HG03469 (cell line): ENCODE results near the gene NR1D1.

Experiments
- ATAC-seq: cut with Tn5 transposase; IDR thresholded peaks from one replicate; pipeline ENCODE4 v1.9.1; 2021; ENCODE audit warnings: mild to moderate bottlenecking, moderate library complexity, moderate number of reproducible peaks; ENCODE audit not compliant: unreplicated experiment

The NR1D1 gene

DNA sequence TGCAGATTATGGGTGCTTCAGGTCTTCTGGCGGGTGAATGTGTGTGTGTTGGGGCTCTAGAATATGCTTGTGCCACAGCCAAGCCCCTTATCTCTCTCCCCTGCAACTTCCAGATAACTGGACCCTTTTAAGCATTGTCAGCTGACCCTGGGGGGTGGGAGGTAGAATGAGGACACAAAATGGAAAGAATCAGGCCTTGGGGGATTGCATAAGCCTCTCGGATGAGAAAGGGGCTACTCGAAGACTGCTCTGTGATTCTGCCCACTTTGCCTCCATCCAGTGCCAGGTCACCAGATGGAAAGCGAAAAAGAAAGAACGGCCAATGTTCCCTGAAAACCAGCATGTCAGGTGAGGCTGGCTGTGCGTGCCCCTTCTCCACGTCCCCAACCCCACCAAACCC is 23.8 kb downstream of the NR1D1 start:
- no peak for ATAC-seq

DNA sequence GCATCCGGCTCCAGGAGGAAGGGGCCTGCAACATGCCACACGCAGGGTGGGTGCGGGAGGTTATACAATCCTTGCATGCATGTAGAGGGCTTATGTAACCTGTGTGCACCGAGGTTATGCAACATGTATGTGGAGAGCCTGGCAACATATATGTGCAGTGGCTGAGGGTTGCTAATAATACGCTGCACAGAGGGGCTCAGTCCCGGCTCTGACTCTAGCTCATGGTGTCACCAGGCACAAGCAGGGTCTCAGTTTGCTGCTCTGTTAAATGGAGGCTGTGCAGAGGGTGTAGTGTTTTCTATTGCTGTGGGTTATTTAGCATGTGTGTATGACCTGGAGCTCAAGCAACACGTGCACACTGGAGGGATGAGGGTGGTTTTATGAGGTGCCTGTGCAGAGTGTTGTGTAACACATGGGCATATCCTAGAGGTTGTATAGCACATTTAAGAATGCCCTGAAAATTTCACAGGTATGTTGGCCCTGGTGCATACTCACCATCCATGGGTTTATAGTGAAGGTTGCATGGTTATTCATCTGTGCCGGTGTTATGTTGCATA is 24.4 kb downstream of the NR1D1 start:
- ATAC-seq, result no peak

DNA sequence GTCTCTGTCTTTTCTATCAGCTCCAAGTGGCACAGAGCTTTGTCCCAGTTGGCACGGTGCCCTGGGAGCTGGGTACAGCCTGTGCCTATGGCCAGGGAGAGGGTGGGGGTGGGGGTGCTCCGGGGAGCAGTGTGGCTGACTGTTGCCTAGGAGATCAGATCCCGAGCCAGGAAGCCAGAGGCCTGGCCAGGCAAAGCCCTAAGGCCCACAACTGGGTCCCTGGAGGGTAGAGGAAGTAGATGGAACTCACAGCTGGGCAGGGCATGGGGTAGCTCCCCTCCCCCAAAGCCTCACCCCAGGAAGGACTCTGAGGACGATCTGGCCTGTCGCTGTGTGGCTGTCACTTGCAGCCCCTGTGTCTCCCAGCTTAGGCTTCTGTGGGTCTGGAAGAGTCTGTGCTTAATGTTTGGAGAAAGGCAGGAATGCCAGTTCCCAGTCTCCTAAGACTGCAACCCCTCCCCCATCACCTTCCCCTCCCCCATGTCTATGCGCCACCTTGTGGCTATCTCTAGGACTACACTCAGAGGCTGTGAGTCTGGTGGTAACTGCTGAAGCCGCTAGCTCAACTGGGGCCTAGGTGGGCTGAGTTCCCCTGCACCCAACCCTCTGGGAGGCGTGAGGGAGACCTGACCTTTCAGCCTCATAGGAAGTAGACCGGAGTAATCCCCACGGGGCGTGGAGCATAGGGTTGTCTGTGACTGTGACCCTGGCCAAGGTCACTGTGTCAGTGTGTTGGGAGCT is 25.0 kb downstream of the NR1D1 start:
- ATAC-seq, result no peak

DNA sequence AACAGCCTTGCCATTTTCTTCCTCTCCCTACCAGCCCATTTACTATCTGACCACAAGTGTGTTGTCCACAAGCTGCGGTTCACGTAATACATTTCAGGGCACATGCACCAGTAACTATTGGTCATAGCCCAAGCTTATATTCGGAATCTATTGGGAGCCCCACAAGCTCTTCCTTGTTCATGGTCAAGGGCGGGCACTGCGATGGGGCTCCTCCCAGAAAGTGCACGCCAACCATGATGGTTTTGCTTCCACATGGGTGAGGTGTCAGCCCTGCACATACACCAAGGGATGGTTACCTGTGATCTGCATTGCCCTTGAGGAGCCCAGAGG is 25.6 kb downstream of the NR1D1 start:
- no peak for ATAC-seq

DNA sequence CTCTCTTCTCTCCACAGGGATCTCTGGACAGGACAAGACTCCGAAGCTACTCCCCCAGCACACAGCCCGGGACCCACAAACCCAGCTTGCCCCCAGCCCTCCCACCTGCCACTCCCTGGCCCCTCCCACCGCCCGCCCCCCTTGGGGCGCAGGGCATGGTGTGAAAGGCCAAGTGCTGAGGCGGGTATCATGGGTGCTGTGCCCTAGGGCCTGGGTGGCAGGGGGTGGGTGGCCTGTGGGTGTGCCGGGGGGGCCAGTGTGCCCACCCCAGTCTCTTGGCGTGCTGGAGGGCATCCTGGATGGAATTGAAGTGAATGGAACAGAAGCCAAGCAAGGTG is 26.2 kb downstream of the NR1D1 start:
- no peak for ATAC-seq

DNA sequence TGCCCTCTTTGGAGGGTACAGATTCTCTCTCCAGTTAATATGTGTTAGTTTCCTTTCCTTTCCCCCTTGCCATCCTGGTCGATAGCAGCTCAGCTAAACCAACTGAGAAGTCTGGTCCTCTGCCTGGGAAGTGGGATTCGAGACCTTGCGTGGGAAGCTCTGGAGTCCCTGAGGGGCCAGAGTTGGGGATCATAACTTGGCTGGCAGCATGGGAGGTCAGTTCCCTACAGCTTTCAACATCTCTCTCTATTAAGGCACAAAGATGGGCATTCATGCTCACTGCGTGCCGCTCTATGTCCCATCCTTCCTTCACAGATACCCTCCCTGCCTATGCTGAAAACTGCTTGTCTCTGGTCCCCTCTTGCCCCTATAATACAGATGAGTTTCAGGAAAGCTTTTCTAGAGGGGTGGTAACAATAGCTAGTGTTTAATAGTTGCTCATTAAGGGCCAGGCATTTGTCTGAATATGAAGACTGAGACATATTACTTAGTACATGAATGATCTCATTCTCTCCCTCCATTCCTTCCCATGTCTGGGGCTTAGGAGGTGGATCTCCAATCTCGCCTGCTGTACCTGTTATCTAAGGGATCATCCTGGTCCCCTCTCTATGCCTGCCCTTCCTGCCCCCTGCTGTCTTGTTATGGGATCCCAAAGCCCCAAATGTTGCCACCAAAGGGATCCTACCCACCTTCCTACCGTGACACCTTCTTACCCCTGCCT is 26.8 kb downstream of the NR1D1 start:
- ATAC-seq, result no peak

DNA sequence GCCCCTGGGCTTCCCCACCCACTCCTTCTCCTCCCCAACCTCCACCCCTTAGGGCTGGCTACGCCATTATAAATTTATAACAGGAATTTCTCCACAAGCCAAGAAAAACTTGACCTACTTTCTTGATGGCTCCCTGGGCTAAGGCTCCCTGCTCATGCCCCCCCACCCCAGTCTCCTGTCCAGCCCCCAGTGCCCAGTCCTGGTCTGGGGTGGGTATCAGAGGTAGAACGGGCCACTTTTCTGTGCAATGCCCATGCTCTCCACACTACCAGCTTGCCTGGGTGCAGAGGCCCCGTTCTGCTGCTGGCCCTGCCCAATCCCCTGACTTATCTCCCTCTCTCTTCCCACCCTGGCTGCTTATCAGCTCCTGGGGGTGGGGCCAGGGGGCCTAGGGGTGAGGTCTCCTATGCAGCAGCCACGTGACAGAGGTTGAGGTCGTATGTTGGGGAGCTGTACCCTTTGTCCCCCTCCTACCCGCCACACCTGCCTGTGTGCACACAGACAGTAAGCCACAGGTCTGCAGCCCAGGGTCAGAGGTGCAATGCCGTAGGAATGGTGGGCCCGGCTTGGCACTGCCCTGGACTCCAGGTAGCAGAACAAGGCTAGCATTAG is 27.5 kb downstream of the NR1D1 start:
- ATAC-seq, result no peak

DNA sequence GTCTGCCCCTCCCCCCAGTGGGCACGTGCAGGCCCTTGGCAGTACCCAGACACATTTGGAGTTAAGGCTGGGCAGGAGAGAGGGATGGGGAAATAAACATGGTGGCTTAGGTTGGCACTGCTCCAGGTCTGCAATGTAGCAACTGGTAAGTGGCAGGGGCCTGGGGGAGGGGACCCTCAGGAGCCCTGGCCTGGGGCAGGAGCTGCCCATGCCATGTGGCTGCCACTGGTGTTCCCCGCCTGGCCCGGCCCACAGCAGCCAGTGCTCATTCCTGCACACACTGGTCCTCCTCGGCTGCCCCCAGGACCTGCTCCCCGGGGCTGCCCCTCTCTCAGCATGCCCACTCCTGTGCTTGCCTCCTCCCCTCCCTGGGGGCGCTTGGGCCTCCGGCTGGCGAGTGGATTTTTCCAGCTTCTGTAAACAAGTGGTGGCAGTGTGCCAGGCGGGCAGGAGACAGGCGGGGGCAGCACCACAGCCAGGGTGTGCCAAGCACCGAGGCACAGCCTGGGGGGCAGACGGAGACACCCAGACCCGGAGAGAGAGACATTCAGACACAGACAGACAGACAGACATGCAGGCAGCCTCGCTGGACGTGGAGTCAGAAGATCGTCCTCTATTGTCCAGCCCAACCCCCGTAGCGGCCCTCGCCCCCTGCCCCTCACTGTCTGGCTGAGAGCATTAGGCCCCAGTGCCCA is 28.2 kb downstream of the NR1D1 start:
- ATAC-seq, result no peak

DNA sequence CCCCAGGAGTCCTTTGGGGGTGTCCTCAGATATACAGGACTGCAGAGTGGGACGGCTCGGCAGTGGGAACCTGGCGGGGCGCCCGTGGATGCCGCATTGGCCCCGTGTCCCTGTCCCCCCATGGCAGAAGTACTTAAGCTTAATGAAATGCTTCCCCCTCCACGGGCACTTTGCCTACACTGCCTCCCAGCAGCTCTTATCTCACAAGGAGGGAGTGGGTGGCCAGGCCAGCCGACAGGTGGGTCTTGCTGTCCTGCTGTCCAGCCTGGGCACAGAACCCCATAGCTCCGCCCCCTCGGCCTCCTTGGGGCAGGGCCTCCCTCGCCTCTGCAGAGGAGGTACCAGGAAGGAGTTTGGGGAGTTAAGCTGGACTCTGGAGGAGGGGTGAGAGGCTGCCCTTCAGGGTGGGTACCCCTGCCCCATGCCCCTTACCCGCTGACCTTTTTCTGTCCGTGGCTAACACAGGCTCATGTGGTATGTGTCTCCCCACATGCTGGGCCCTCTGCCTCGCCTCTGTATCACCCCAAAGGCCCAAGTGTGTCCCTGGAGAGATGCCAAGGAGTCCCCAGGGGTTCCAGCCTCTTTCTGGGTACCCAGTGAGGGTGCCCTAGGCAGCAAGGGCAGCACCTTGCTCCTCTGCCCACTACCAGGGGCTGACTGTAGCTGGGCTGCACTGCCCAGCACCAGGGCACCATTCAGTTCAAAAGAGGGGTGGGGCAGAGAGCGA is 28.9 kb downstream of the NR1D1 start:
- ATAC-seq, result no peak

DNA sequence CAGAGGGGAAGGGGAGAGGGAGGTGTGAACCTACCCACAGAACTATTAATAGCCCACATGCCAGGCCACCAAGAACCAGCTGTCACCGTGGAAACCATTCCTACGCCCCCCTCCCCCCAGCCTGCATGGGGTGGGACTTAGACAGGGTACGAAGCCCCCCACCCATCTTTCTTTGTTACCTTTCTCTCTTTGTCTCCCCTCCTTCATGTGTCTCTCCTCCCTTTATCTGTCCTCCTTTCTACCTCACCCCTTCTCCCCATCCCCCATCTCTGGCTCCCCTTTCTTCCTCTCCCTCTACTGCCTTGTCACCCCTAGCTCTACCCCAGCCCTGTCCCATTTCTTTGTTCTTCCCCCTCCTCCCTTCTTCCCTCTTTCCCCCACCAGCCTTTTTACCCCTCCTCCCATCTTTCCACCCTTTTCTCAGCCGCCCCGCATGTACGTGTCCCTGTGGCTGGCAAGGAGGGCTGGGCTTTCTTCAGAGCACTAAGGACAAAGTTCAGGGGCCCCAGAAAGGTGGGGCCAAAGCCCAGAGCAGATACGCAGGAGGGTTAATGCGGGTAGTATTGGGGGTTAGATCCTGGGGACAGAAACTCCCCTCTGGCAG is 29.6 kb downstream of the NR1D1 start:
- no peak for ATAC-seq

DNA sequence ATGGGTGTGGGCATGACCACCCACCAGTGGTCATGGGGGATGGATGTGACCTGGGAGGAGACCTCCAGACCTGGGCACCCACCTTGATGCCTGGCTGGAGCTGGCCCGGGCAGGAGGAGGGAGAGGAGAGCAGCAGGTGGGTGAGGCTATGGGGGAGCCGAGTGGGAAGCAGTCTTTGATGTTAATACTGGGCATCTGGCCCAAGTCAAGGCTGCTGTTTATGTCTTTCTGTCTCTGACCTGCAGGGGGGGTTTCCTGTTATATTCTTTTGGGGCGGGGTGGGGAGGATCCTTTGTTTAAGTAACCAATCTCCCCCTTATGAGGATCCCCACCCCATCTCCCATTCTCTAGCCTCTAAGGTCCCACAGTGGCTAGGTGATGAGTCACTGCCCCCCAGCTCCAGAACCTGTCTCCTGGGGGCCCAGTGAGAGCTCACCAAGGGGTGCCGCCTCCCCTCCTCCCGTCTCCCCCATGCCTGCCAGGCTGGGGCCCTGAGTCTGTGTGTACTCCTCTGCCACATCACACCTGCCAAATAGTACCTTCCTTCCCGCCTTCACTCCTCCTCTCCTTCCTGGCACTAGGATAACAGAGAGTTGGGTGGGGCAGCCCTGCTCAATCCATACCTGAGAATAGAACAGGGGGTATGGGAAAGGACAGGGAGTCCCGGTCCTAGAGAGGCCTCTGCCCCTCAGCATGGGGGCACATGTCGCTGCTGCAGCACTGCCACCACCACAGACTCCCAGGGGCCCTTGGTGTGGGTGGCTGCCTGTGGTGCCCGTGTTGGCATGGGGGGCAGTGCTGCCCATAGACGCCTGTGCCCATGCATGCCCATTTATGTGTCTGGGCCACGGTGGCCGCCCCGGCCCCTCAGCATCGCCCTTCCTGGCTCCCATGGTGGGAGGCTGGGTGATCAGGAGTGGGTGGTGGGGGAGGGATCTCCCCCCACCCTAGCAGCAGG is 30.4 kb downstream of the NR1D1 start:
- no peak for ATAC-seq

DNA sequence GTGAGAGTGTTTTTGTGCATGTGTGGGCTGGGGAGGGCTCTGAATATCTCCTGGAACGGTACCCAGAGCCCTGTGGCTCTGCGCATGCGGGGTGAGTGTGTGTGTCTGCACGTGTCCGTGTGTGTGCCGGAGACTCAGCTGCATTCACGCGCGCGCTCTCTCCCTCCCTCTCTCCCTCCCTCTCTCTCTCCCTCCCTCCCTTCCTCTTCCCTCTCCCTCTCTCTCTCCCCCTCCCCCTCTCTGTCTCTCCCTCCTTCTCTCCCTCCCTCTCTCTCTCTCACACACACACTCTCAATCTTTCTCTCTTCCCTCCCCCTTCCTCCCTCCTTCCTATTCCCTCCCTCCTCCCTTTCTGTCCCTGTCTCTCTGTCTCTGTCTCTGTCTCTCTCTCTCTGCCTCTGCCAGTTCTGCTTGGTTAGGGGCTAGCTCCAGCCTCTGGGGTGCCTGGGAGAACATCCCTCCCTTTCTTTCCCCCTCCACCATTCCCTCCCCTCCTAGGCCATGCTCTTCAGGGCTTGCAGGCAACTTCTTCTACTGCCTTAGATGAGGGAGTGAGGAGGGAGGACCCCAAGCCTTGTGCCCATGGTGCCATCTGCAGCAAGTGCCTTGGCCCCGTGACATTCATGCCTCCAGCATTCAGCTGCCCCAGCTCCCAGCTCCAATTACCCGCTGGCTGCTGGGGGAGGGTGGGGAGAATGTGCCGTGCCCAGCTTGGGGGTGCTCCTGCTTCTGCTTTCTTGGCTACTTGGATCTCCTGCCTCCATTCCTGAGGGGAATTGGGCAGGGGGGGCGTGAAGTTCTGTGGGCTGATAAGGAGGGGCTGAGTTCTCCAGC is 31.3 kb downstream of the NR1D1 start:
- no peak for ATAC-seq

DNA sequence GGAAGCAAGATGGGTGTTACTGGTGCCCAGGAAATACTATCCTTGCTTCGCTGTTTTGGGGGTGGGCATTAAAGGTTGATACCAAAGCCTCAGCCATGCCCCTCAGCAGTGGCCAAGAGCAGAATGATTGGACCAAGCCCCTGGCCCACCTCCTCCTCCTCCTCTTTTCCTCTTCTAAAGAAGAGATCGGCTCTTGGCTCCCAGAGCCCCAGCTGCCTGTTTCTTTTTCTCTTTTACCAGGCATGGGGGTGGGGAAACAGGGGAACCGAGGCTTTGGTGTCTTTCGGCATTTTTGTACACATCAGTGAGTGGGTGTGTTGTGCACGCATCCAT is 31.8 kb downstream of the NR1D1 start:
- ATAC-seq, result no peak

DNA sequence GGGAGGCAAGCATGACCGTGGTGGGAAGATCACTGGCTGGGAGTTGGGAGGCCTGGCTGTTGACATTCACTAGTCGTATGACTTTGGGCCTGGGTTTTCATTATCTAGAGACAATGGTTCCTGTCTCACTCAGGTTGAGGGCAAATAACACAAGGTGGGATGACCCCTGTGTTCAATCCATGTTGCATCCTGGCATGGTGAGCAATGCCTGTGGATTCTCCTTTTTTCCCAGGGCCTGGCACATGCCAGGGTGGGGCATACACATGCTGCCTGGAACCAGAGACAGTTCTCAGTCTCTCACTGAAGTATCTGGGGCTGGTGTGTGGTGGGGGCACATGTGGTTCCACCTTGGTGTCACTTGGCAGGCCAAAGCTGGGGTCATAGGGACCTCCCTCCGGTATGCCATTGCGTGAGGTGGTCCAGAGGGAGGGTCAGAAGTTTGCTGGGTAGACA is 32.2 kb downstream of the NR1D1 start:
- no peak for ATAC-seq

DNA sequence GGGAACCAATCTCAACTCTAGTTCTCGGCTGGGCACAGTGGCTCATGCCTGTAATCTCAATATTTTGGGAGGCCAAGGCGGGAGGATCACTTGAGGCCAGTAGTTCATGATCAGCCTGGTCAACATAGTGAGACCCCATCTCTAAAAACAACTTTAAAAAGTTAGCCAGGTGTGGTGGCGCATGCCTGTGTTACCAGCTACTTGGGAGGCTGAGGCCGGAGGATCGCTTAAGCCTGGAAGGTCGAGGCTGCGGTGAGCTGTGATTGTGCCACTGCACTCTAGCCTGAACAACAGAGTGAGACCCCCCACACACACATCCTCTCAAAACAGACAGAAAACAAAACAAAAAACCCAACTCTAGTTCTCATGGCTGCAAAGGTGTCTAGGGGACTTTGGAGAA is 32.7 kb downstream of the NR1D1 start:
- ATAC-seq, result no peak

DNA sequence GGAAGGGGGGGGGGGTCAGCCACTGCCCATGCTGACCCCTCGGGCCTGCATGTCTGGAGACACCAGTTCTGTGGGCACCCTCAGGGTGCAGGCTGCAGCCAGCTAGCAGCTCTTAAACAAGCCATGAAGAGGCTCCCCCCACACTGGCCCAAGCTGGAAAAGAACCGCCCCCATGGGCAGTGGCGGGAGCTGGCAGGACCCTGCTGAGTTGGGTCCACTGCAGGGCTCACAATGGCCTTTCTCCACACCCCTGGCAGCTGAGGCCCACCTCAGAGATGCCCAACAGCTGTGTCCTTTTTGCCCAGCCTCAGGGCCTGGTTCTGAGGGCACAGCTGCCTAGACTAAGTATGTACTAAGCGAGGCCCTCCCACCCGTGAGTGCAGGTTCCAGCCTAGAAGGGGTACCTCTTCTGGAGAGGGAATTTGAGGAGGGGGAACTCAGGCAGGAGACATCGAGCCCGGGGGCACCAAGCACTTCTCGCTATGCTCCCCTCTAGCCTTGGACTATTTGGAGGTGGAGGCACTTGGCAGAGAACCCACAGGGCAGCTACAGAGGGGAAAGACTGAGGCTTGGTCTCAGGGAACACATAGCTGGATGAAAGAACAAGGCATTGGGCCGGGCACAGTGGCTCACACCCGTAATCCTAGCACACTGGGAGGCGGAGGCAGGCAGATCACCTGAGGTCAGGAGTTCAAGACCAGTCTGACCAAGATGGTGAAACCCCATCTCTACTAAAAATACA is 34.4 kb downstream of the NR1D1 start:
- ATAC-seq, result no peak

DNA sequence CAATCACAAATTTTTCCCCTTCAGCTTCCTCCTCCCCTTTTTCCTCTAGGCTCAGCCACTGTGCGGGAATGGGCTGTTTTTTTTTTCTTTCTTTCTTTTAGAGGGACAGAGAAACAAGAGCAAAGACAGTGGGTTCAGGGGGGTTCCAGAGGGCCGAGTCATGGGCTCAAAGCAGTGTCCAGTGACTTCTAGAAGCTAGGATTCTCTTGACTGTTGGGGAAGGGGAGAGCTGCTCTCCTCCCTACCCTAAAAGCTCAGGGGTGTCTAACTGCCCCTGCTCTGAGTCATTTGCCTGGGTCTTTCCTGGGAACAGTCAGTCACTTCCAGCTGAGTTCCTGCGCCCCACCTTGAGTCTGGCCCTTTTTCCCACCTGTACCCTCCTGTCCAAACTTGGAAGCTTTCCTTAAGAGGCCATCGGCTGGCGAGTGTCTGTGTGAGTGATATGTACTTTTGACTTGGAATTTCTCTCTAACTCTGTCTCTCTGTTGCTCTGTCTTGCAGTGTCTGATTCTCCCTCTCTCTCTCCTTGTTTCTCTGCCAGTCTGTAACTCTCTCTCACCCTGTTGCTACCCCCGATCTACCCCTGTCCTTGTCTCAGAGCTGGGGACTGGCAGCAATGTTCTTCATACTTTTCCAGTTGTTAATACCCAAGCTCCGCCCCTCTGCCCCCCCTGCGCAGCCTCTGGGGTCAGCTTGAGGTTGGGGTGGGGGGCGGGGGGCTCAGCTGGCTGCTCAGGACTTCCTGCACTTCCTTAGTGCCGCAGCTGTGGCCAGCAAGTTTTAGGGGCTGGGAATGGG is 35.2 kb downstream of the NR1D1 start:
- ATAC-seq, result no peak
